Measurements from ENCODE around the gene METTL16. TPM values are rescaled to one million over a fixed set of nuclear protein-coding genes. Genes with fewer than 3 reads are reported as not detected.

Gene METTL16
- total and polyA plus RNA-seq, 2 of the 4 experiments (the other 2 are of a cell fraction): 11.8 to 15.4 TPM

- H3K4me3 ChIP-seq (ENCODE audit: insufficient read depth, low read depth, low read length): peak overlapping the region; percentile 24; the same call in 1 of the 2 replicates
- TF ChIP-seq POLR2A (IDR thresholded peaks at IDR 0.05; ENCODE audit: low read depth, low read length) (peak; percentile 57), MXI1 (IDR thresholded peaks at IDR 0.05; ENCODE audit: borderline replicate concordance, low read depth, low read length) (no peak)
- H2BK120ac ChIP-seq (ENCODE audit: low read depth, low read length): peak overlapping the region; percentile 72
- H3K9me1 ChIP-seq (ENCODE audit: insufficient read depth, low read length): peaks cover 20% of the 10 kb centered on the region
- 0 out of 2 replicates have a peak overlapping the region, but pooled peaks have one; percentile 49 for H3K23ac ChIP-seq (ENCODE audit: low read depth, low read length)
- peaks cover 2% of the 10 kb centered on the region; the same call in 1 of the 2 replicates for H3K36me3 ChIP-seq (ENCODE audit: control insufficient read depth, insufficient read depth, low read length)
- no peak overlapping the region for H3K56ac ChIP-seq (ENCODE audit: extremely low read depth, insufficient read depth, low read length)
- no peak for DNase-seq
- peaks cover 25 to 77% of the 10 kb centered on the region in 2 experiments for H3K79me1 ChIP-seq (ENCODE audit: low read depth in 1 of 2, low read length in 2 of 2)
- no peak overlapping the region for H2BK15ac ChIP-seq (ENCODE audit: low read depth, low read length)
- peak overlapping the region; percentile 18; the same call in 1 of the 2 replicates for H4K5ac ChIP-seq (ENCODE audit: low read depth, low read length)
- H2BK5ac ChIP-seq (ENCODE audit: low read depth, low read length, poor library complexity, severe bottlenecking): peak overlapping the region; percentile 81
- H3K9me3 ChIP-seq (ENCODE audit: control insufficient read depth, insufficient read depth, low read length): no peaks in the 10 kb centered on the region
- ChIA-PET CTCF (interaction anchor here (1.9 kb wide), 1 partner anchor 22 kb away, joined by 6 read pairs; no protein-coding TSS in a partner anchor), POLR2A (ENCODE audit: unreplicated experiment) (interaction anchor here (0.5 to 0.7 kb wide), 3 partner anchors 9 to 180 kb away, joined by 3 to 15 read pairs (median 4); no protein-coding TSS in a partner anchor)
- H2AK9ac ChIP-seq (replicated peaks; ENCODE audit: low read depth, low read length, poor library complexity): peak overlapping the region; percentile 93
- no TSS peak for BruUV-seq (replicated peaks)
- peak overlapping the region; percentile 98 for H2AK5ac ChIP-seq (ENCODE audit: low read depth, low read length)
- H3K4ac ChIP-seq (ENCODE audit: low read depth, low read length): peak overlapping the region; percentile 86
- ATAC-seq (ENCODE audit: low read depth): no peak
- H3K14ac ChIP-seq (replicated peaks; ENCODE audit: low read depth, low read length): peak overlapping the region; percentile 85
- H2AFZ ChIP-seq (replicated peaks; ENCODE audit: low read length, poor library complexity): peak overlapping the region; percentile 89
- WGBS, 2 experiments (ENCODE audit: extremely low coverage in 2 of 2, insufficient read length in 1 of 2): 17% methylated on average over 13 of the region's 53 CpGs; no CpG with 5 or more reads in 1 of the 2 experiments
- peak overlapping the region; percentile 22; the same call in 1 of the 2 replicates for H3K18ac ChIP-seq (ENCODE audit: low read depth, low read length)
- peak overlapping the region; percentile 48 to 87; a peak in 2 of 4 replicates for H4K8ac ChIP-seq (ENCODE audit: low read depth in 2 of 2, low read length in 2 of 2)
- no peaks in the 10 kb centered on the region for H3K27me3 ChIP-seq (ENCODE audit: control insufficient read depth, insufficient read depth, low read length)
- peaks cover 43% of the 10 kb centered on the region for H4K20me1 ChIP-seq (ENCODE audit: insufficient read depth, low read length)
- H3K4me2 ChIP-seq (ENCODE audit: low read depth, low read length): peak overlapping the region; percentile 91
- H3K4me1 ChIP-seq (ENCODE audit: control insufficient read depth, insufficient read depth, low read length): peaks cover 42% of the 10 kb centered on the region
- intact Hi-C loops (cut with micrococcal nuclease): no loop called here
- H4K91ac ChIP-seq (ENCODE audit: insufficient read depth, low read depth, low read length): peak overlapping the region; percentile 71
- H3K9ac ChIP-seq (ENCODE audit: low read depth, low read length): peak overlapping the region; percentile 70
- H3K27ac ChIP-seq (ENCODE audit: insufficient read depth, low read length): peak overlapping the region; percentile 90
- no peak overlapping the region; the same call in 1 of the 2 replicates for H2BK20ac ChIP-seq (ENCODE audit: low read depth, low read length)
- dilution Hi-C loops (cut with HindIII; ENCODE audit: low sequenced_read_pairs, unreplicated experiment): no loop called here
- in situ Hi-C loops (cut with MboI; ENCODE audit: low sequenced_read_pairs): no loop called here
Observed at GRCh38 chr17:2393954-2394749, 117.5 kb downstream of the METTL16 start.
